Measurements from ENCODE around the gene EIF3D. TPM values are rescaled to one million over a fixed set of nuclear protein-coding genes. Genes with fewer than 3 reads are reported as not detected.

Gene EIF3D
- total and polyA plus RNA-seq, 2 of the 13 experiments (the other 11 are each of a cell fraction or from before 2014, with no cell fraction given), result 118 to 274 TPM

GRCh38 chr22:36506637-36507517, 22.1 kb downstream of the EIF3D start, which contains the start of gene FOXRED2 (continued):
- TF ChIP-seq, protein P1, sequence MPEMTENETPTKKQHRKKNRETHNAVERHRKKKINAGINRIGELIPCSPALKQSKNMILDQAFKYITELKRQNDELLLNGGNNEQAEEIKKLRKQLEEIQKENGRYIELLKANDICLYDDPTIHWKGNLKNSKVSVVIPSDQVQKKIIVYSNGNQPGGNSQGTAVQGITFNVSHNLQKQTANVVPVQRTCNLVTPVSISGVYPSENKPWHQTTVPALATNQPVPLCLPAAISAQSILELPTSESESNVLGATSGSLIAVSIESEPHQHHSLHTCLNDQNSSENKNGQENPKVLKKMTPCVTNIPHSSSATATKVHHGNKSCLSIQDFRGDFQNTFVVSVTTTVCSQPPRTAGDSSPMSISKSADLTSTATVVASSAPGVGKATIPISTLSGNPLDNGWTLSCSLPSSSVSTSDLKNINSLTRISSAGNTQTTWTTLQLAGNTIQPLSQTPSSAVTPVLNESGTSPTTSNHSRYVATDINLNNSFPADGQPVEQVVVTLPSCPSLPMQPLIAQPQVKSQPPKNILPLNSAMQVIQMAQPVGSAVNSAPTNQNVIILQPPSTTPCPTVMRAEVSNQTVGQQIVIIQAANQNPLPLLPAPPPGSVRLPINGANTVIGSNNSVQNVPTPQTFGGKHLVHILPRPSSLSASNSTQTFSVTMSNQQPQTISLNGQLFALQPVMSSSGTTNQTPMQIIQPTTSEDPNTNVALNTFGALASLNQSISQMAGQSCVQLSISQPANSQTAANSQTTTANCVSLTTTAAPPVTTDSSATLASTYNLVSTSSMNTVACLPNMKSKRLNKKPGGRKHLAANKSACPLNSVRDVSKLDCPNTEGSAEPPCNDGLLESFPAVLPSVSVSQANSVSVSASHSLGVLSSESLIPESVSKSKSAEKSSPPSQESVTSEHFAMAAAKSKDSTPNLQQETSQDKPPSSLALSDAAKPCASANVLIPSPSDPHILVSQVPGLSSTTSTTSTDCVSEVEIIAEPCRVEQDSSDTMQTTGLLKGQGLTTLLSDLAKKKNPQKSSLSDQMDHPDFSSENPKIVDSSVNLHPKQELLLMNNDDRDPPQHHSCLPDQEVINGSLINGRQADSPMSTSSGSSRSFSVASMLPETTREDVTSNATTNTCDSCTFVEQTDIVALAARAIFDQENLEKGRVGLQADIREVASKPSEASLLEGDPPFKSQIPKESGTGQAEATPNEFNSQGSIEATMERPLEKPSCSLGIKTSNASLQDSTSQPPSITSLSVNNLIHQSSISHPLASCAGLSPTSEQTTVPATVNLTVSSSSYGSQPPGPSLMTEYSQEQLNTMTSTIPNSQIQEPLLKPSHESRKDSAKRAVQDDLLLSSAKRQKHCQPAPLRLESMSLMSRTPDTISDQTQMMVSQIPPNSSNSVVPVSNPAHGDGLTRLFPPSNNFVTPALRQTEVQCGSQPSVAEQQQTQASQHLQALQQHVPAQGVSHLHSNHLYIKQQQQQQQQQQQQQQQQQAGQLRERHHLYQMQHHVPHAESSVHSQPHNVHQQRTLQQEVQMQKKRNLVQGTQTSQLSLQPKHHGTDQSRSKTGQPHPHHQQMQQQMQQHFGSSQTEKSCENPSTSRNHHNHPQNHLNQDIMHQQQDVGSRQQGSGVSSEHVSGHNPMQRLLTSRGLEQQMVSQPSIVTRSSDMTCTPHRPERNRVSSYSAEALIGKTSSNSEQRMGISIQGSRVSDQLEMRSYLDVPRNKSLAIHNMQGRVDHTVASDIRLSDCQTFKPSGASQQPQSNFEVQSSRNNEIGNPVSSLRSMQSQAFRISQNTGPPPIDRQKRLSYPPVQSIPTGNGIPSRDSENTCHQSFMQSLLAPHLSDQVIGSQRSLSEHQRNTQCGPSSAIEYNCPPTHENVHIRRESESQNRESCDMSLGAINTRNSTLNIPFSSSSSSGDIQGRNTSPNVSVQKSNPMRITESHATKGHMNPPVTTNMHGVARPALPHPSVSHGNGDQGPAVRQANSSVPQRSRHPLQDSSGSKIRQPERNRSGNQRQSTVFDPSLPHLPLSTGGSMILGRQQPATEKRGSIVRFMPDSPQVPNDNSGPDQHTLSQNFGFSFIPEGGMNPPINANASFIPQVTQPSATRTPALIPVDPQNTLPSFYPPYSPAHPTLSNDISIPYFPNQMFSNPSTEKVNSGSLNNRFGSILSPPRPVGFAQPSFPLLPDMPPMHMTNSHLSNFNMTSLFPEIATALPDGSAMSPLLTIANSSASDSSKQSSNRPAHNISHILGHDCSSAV (CRISPR knock-in tag; IDR thresholded peaks at IDR 0.05; ENCODE audit: borderline replicate concordance), result 0 out of 2 replicates have a peak, but pooled peaks have one; percentile 66
- TF ChIP-seq, protein P2, sequence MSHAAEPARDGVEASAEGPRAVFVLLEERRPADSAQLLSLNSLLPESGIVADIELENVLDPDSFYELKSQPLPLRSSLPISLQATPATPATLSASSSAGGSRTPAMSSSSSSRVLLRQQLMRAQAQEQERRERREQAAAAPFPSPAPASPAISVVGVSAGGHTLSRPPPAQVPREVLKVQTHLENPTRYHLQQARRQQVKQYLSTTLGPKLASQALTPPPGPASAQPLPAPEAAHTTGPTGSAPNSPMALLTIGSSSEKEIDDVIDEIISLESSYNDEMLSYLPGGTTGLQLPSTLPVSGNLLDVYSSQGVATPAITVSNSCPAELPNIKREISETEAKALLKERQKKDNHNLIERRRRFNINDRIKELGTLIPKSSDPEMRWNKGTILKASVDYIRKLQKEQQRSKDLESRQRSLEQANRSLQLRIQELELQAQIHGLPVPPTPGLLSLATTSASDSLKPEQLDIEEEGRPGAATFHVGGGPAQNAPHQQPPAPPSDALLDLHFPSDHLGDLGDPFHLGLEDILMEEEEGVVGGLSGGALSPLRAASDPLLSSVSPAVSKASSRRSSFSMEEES (CRISPR knock-in tag; IDR thresholded peaks at IDR 0.05), result no peak; the same call in 1 of the 2 replicates
- TF ChIP-seq DDIT3 (CRISPR knock-in tag; IDR thresholded peaks at IDR 0.05) (no peak), ZKSCAN1 (IDR thresholded peaks at IDR 0.05; ENCODE audit: low read length) (no peak), PPARG (CRISPR knock-in tag; conservative IDR thresholded peaks at IDR 0.05) (peak; percentile 39; the same call in 1 of the 2 replicates), RNF2 (conservative IDR thresholded peaks at IDR 0.05; ENCODE audit: low read depth) (peak; percentile 98), PITX1 (CRISPR knock-in tag; IDR thresholded peaks at IDR 0.05) (peak; percentile 44; the same call in 1 of the 2 replicates), IKZF5 (CRISPR knock-in tag; IDR thresholded peaks at IDR 0.05) (peak; percentile 36; the same call in 1 of the 2 replicates), NAIF1 (CRISPR knock-in tag; IDR thresholded peaks at IDR 0.05; ENCODE audit: borderline replicate concordance) (peak; percentile 58; the same call in 1 of the 2 replicates), REXO4 (CRISPR knock-in tag; IDR thresholded peaks at IDR 0.05; ENCODE audit: borderline replicate concordance) (no peak; the same call in none of the 2 replicates)
- TF ChIP-seq, protein P3, sequence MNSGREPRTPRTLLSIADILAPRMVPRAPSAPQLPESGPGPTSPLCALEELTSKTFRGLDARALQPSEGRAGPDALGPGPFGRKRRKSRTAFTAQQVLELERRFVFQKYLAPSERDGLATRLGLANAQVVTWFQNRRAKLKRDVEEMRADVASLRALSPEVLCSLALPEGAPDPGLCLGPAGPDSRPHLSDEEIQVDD (CRISPR knock-in tag; IDR thresholded peaks at IDR 0.05; ENCODE audit: borderline replicate concordance), result peak; percentile 98; the same call in 1 of the 2 replicates
- TF ChIP-seq, protein P4, sequence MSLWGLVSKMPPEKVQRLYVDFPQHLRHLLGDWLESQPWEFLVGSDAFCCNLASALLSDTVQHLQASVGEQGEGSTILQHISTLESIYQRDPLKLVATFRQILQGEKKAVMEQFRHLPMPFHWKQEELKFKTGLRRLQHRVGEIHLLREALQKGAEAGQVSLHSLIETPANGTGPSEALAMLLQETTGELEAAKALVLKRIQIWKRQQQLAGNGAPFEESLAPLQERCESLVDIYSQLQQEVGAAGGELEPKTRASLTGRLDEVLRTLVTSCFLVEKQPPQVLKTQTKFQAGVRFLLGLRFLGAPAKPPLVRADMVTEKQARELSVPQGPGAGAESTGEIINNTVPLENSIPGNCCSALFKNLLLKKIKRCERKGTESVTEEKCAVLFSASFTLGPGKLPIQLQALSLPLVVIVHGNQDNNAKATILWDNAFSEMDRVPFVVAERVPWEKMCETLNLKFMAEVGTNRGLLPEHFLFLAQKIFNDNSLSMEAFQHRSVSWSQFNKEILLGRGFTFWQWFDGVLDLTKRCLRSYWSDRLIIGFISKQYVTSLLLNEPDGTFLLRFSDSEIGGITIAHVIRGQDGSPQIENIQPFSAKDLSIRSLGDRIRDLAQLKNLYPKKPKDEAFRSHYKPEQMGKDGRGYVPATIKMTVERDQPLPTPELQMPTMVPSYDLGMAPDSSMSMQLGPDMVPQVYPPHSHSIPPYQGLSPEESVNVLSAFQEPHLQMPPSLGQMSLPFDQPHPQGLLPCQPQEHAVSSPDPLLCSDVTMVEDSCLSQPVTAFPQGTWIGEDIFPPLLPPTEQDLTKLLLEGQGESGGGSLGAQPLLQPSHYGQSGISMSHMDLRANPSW (CRISPR knock-in tag; IDR thresholded peaks at IDR 0.05; ENCODE audit: borderline replicate concordance), result no peak
